ENCODE measurements around the gene HLA-DQB2. TPM values are rescaled to one million over a fixed set of nuclear protein-coding genes. Genes with fewer than 3 reads are reported as not detected.
"Not testable (repeated sequence)": the region's sequence is repeated elsewhere in the genome, so short reads cannot be mapped to it uniquely, and the experiment has no call there.

Gene HLA-DQB2
- polyA plus RNA-seq (ENCODE audit: insufficient read length in 4 of 4): 1 to 10 TPM in 3 of 4 donors, not detected in 1; 1.0 to 1.6 (median 1.2) TPM

- DNase-seq (ENCODE audit: low read depth in 4 of 4, low spot score in 2 of 4): no peak
Observed at GRCh38 chr6:32763421-32763820, at the start of gene HLA-DQB2. TSS of gene HLA-DQB2 (minus strand) at chr6:32763532. CDS start at chr6:32763470, 62 bp downstream.

DNA sequence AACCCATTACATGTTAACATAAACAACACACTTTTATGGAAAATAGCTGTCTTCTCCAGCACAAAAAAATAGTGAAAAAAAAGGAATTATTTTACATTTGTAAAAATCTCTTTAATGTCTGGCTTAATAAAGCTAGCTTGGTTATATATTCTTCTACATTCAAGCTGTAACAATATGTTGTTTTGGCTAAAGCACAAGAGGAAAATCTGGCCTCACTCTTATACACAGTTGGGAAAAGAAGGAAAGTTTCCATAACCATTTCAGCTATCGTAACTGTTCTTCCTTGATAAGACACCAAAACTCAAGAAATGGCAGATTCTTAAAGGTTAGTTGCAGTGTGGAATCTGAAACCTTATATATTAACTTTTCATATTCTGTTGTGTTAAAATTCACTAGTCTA is 45.8 kb upstream of the HLA-DQB2 start:
- DNase-seq (ENCODE audit: low read depth in 4 of 4, low spot score in 2 of 4): no peak

- no peak for DNase-seq (ENCODE audit: low read depth in 4 of 4, low spot score in 2 of 4)
Observed at GRCh38 chr6:32807020-32807580, 43.8 kb upstream of the HLA-DQB2 start.

GRCh38 chr6:32805404-32805803 is 42.1 kb upstream of the HLA-DQB2 start:
- not testable (repeated sequence) for DNase-seq (ENCODE audit: low read depth in 4 of 4, low spot score in 2 of 4)

GRCh38 chr6:32803416-32803815 is 40.1 kb upstream of the HLA-DQB2 start:
- no peak for DNase-seq (ENCODE audit: low read depth in 4 of 4, low spot score in 2 of 4)

DNA sequence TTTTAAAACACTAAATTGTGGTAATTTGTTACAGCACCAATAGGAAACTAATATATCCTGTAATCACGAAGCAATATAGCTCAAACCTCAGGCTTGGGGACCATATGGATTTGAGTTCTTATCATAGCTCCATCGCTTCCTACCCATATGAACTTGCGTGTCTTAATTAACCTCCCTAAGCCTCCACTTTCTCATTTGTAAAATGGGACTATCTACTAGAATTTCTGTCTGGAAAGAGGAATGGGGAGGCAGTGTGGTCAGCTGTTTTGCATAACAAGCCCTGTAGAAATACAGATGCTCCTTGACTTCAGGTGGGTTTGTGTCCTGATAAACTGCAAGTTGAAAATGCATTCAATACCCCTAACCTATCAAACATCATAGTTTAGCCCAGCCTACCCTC is 36.4 kb upstream of the HLA-DQB2 start:
- no peak for DNase-seq (ENCODE audit: low read depth in 4 of 4, low spot score in 2 of 4)

DNA sequence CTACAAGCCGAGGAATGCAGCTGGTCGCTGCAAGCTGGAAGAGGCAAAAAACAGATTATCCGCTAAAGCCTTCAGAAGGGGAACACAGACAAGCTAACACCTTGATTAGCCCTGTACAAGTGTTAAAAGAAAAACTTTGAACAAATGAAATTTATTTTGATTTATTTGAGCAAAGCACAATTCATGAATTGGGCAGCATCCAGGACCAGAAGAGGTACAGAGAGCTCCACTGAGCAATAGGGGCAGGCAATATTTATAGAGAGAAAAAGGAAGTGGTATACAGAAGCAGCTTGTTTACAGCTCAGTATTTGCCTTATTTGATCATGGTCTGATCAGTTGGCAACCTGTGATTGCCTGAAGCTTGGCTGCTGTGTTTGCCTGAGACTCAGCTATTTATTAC is 35.8 kb upstream of the HLA-DQB2 start:
- no peak for DNase-seq (ENCODE audit: low read depth in 4 of 4, low spot score in 2 of 4)

GRCh38 chr6:32796848-32797776 is 33.8 kb upstream of the HLA-DQB2 start:
- DNase-seq (ENCODE audit: low read depth in 4 of 4, low spot score in 2 of 4): peak; percentile 32 to 69 (median 54)

DNA sequence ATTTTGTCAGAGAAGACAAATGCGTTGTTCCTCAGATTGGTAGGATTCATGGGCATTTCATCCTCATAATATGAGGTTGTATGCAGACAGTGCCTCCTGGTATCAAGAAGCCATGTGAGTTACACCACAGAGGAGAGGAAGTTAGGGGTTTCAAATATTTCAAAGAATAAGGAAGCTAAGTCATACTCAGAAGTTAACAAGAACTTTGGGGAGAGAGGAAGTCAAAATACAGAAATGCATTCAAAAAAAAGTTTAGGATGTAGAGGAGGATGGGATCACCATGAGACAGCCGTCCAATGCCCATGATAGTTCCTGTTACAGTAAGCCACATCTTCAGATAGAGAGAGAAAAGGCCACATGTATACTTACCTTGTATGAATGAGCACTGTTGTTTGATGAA is 31.2 kb upstream of the HLA-DQB2 start:
- DNase-seq (ENCODE audit: low read depth in 4 of 4, low spot score in 2 of 4): no peak

DNA sequence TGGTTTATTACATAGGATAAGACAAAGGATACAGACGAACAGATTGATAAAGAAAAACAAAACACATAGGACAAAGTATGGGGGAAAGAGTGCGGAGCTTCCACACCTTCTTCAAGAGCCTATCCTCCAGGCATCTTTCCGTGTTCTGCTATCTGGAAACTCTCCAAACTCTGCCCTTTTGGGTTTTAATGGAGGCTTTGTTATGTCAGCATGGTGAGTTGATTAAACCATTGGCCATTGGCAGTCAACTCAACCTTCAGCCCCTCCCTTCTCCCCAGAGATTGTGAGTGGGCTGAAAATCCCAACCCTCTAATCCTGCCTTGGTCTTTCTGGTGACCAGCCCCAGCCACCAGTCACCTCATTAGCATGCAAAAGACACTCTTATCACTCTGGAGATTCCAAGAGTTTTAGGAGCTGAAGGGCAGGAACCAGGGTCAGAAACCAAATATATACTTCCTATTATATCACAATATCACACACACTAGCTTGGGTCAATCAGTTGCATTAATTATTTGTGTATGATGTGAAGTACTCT is 29.6 kb upstream of the HLA-DQB2 start:
- DNase-seq (ENCODE audit: low read depth in 4 of 4, low spot score in 2 of 4): no peak

- DNase-seq (ENCODE audit: low read depth in 4 of 4, low spot score in 2 of 4): no peak
Observed at GRCh38 chr6:32790306-32790705, 27.0 kb upstream of the HLA-DQB2 start.

DNA sequence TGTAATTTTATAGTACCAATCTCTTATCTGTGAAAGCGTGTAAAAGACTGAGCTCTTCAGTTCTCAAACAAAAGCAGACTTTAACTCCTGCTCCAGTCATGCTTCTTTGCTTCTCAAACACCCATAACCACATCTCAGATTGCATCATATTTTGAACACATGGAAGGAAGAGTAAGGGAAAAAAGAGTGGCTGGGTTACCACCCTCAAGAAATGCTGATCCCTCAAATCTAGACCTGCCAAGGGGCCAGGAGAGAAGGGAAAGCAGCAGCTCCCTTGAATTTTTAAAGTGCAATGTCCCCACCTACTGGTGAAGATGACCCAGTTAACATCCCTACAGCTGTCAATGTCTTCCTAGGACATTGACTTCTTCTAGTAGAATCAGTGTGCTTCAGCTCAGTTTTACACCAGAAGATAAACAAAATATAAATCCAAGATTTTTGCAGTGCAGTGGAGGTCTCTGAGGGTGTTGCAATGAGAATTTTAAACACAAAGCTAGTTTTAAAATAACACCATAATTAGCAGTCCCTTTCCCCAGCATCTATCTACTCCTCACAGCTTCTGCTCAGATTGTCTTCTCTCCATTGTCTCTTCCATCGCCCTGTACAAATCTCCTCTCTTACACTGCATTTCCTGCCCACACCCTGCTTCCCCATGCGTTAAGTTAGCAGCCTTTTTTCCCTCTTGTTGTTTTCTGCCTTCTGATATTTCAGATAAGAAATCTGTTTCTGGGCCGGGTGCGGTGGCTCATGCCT is 22.6 kb upstream of the HLA-DQB2 start:
- DNase-seq (ENCODE audit: low read depth in 4 of 4, low spot score in 2 of 4): peak; percentile 27 to 55 (median 38)

DNA sequence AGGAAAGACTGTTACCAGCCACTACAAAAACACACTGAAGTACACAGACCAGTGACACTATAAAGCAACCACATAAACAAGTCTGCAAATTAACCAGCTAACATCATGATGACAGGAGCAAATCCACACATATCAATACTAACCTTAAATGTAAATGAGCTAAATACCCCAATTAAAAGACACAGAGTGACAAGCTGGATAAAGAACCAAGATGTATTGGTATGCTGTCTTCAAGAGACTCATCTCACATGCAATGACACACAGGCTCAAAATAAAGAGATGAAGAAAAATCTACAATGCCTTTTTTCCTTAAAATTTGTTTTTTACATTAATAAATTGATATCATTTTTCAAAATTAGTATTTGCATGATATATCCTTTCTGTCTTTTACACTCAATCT is 19.6 kb upstream of the HLA-DQB2 start:
- DNase-seq (ENCODE audit: low read depth in 4 of 4, low spot score in 2 of 4): not testable (repeated sequence)

DNA sequence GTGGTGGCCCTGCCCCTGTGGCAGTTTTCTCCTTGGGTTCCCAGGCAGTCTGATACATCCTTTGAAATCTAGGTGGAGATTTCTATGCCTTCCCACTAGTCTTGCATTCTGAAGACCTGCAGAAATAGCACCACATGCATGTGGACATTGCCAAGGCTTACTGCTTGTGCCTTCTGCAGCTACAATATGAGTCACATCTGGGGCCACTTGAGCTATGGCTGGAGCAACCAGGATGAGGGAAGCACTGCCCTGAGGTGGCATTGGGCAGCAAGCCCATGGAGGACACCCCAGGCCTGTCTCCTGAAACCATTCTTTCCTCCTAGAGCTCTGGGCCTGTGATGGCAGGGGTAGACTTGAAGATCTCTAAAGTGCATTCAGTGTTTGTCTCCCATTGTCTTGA is 15.7 kb upstream of the HLA-DQB2 start:
- DNase-seq (ENCODE audit: low read depth in 4 of 4, low spot score in 2 of 4): no peak

- no peak for DNase-seq (ENCODE audit: low read depth in 4 of 4, low spot score in 2 of 4)
Observed at GRCh38 chr6:32775071-32775470, 11.7 kb upstream of the HLA-DQB2 start.

GRCh38 chr6:32774426-32774825 is 11.1 kb upstream of the HLA-DQB2 start:
- DNase-seq (ENCODE audit: low read depth in 4 of 4, low spot score in 2 of 4): no peak

- no peak for DNase-seq (ENCODE audit: low read depth in 4 of 4, low spot score in 2 of 4)
Observed at GRCh38 chr6:32772656-32773055, 9.3 kb upstream of the HLA-DQB2 start.

DNA sequence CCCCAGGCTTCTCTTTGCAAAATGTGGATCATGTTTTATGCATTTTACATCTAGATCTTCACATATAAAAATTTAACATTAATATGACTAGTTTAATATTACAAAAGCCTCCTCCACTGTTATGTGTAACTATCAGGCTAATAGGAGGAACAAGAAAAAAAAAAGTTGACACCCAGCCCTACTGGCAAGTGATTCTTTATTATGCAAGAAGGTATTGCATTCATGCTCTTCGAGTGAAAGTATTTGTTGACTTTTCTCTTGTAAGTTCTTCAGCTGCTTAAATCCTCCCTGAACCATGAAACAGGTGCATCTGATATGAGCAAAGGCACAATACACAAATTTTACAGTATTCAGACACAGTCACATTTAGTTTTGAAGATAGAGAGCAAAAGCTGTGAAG is 716 bp upstream of the HLA-DQB2 start:
- no peak for DNase-seq (ENCODE audit: low read depth in 4 of 4, low spot score in 2 of 4)

- DNase-seq (ENCODE audit: low read depth in 4 of 4, low spot score in 2 of 4): no peak
Observed at GRCh38 chr6:32761548-32761947, 1.8 kb downstream of the HLA-DQB2 start.

DNA sequence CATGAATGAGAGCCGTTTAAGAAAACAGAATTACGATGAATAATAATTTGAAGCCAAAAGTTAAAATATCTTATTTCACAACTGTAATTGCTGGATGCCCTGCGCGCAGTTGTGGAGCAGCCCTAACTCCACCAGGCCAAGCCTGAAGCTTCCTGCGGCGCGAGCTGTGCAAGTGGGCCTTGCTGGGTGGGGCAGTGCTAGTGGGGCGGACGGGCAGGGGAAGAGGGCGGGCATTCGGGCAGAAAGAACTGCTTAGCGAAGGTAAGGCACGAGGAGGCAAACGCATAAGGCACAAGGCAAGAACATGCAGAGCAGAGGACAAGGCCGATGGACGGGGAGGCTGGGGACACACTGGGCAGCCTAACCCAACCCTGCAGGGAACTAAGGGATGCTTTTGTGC is 2.3 kb downstream of the HLA-DQB2 start:
- no peak for DNase-seq (ENCODE audit: low read depth in 4 of 4, low spot score in 2 of 4)

GRCh38 chr6:32759669-32760068 is 3.7 kb downstream of the HLA-DQB2 start:
- DNase-seq (ENCODE audit: low read depth in 4 of 4, low spot score in 2 of 4): no peak
